Bone marrow (tissue), 2 donors: ENCODE measurements around the gene WLS.
"Not testable (repeated sequence)": the region's sequence is repeated elsewhere in the genome, so short reads cannot be mapped to it uniquely, and the experiment has no call there.

Source experiments
- DNase-seq, 2 donors: peaks; one replicate each; lab custom pipeline; 2025; lab: John Stamatoyannopoulos, UW

WLS gene

DNA sequence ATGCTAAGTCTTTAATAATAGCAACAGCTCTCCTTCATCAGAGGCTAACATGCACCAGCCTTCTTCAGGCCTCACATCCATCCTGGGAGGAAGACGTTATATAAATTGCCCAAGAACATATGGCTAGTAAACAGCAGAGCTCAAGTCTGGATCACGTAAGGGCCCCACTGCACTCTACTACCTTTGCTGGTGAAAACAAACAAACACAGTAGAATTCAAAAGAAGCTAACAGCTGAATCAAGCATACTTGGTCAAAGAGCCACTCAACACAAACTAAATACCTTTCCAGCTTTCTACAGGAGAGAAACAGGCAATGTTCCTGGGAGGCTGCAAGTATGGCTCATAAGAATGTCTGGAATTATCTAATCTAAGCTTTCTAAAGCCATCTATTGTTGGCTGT, 66.0 kb downstream of the WLS start:
- DNase-seq: no peak

GRCh38 chr1:68165665-68166064, 66.7 kb downstream of the WLS start:
- no peak for DNase-seq

GRCh38 chr1:68164918-68165317, 67.4 kb downstream of the WLS start:
- no peak for DNase-seq

DNA sequence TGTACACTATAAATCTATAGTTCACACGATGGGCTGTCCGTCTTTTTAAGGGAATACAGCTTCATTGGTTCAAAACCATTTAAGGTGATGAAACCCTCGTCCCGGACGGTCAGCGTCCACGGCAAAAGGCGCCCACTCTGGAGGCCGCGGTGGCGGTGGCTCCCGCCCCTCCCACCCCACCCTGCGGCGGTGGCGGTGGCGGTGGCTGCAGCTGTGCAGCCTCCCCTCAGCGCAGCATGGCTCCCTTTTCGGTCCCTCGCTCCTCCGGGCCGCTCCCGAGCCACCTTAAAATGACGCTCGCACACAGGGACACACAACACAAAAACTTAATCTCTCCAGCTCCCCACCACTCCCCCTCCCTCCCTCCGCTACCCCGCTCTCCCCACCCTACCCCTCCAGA, 69.1 kb downstream of the WLS start:
- DNase-seq: no peak

- no peak for DNase-seq
Observed at GRCh38 chr1:68162761-68163160, 69.6 kb downstream of the WLS start.

- DNase-seq: not testable (repeated sequence)
Observed at GRCh38 chr1:68161672-68162071, 70.7 kb downstream of the WLS start.

DNA sequence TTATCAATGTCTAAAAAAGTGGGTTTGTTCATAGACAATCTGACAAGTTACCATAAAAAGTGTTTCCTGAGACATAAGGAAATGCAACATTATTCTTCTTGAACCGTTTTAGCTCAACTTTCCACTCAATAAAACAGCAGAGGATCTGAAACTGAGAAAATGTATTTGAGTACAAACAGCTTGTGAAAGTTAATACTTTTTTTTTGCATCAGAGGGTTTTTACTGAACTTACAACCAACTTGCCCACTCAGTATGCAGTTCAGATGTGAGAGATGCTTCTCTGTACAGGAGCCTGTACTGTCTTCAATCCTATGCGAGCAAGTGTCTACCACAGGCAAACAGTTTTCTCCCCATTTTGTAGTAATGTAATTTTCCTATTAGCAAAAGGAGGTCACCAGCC, 71.4 kb downstream of the WLS start:
- DNase-seq: not testable (repeated sequence)

- DNase-seq: no peak
Observed at GRCh38 chr1:68160021-68160420, 72.3 kb downstream of the WLS start.

GRCh38 chr1:68158837-68159236, 73.5 kb downstream of the WLS start:
- no peak for DNase-seq

DNA sequence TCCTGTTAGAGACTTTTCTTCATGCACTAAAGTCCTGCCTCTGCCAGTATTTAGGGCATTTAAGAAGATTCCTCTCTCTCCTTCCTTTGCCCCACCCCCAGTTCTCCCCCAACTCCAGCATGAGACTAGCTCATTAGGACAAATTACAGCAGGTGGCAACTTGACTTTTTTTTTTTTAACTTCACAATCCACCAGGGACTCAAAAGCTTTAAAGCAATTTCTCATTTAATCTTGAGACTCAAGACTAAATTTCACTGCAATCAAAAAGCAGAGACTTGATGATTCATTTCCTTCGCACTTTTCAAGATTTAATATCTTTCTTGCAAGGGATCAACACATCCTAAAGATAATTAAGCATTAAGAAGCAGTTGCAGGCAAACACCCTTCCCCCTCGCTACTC, 74.9 kb downstream of the WLS start:
- DNase-seq: no peak

DNA sequence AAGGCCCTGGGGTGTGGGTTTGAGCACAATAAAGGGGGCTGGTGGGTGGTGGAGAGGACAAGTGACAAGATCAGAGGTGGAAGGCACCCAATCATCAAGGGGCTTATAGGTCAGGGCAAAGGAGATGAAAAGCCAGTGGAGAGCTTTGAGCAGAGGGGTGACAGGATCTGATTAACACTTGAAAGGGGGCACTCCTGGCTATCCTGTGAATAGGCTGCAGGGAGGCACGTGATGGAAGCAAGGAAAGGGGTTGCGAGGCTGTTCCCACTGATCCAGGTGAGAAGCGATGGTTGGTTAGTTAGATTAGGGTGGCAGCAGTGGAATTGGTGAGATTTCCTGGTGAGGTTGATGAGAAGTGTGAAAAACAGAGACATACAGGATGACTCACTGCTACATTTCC, 80.6 kb downstream of the WLS start:
- no peak for DNase-seq

DNA sequence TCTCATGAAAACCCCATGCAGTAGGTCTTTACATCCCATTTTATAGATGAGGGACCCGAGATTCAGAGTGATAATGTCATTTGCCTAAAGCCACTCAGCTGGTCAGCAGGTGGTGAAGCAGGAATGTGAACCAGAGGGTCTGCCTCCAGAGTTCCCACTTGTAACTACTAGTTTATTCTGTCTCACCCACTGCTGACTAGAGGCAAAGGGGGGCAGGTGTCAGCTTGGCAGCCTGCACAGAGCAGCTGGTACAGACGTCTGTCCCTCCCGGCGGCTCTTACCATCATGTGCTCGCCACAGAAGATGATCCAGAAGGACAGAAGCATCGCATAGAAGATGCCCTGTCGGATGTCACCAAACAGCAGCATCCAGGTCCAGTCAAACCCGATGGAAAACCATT, 82.4 kb downstream of the WLS start:
- no peak for DNase-seq

- DNase-seq: no peak
Observed at GRCh38 chr1:68149110-68149798, 83.1 kb downstream of the WLS start.

- no peak for DNase-seq
Observed at GRCh38 chr1:68148631-68149030, 83.7 kb downstream of the WLS start.

DNA sequence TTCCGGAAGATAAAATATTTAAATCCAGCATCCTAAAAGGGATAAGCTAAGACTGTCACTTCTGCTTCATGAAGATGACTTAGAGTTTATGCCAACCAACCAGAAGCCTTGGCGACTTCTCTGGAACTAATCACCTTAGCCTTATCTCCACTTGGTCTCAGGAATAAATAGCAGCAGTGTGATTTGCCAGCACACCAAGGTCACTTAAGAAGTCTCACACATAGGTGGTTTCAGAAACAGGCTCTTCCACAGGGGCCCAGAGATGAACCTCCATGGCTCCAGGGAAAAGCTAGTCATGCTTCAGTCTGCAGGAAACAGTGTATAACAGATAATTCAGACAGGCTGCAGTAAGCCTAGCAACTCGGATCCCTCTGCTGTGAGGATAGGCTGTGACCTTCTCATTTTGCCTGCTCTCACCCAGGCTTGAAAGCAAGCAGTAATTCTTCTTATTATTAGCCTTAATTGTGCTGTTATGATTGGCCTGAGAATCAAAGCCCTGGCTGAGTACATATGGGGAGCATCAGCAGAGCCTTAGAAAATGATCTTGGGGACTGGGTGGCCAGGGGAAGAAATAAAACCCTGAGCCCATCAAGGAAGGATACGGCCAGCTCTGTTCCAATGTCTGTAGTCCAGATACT, 84.7 kb downstream of the WLS start:
- no peak for DNase-seq

- no peak for DNase-seq
Observed at GRCh38 chr1:68145418-68146126, 86.8 kb downstream of the WLS start.

- DNase-seq: no peak
Observed at GRCh38 chr1:68144856-68145255, 87.5 kb downstream of the WLS start.

DNA sequence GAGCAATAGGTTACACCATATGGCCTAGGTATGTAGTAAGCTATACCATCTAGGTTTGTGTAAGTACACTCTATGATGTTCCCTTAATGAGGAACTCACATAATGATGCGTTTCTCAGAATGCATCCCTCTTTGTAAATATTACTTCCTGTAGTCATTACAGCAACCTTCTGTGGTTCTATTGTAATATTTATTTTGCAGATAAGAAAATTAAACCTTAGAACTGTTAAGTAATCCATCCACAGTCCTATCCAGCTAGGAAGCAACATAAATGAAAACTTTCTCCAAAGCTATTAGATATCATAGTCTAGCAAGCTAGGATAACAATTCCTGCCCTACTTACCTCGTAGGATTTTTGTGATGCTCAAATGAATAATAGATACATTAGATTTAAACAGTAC, 88.7 kb downstream of the WLS start:
- no peak for DNase-seq

GRCh38 chr1:68142461-68142860, 89.9 kb downstream of the WLS start:
- DNase-seq: no peak

DNA sequence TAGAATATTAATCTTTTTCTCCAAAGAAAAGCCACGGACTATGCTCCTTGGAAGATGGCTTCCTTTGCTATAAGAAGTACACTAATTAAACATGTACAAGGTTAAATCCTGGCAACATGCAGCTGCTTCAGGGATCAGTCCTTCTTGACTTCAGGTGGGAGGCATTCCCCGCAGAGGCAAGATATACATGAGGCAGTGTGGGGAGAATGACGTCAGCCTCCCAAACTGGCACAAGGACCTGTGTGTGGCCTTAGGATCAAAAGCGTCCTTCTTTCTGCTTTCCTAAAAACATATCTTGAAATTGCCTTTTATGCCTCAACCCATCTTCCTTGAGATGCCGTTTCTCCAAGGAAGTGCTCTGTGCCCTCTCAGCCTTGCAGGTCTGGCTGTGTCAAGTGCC, 90.3 kb downstream of the WLS start:
- no peak for DNase-seq

DNA sequence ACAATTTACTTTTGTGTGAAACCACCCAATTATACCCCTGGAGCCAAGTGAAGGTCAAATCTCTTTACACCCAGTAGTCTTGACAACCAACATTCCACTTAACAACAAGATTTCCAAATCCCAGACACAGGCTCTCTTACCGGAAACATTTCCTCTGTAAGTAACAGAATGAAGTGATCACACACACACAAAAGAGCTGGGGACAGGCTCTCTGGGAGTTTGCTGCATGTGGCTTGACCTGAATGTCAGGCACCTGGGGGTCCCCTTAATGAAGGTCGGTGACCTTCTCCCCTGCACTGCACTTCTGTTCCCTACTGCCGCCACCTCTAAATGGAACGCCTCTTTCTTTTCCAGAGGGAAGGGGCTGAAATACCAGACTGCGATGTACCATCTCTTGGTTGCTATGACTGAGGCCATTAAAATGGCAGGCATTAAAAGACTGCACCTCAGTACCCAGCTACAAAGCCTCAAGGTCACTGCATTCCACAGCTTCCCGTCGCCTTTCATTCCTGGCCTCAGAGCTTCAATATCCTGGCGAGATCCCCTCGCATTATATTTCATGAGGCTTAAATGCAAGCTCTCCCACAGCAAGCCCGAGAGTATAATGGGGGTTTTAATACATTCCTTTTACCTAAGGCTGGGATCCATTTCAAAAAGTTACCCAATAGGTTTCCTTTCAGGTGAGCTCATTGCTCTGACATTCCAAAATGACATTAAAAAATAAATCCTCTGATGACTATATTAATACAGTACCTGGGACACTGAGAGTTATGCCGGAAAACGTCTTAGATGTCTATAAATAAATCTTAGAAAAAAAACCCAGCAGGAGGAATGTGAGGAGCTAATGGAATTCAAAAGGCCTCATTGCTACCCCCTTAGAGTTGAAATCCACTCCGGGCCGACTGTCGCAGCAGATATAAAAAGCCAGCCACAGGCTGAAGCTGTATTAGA, 91.0 kb downstream of the WLS start:
- DNase-seq: no peak

GRCh38 chr1:68140536-68140935, 91.8 kb downstream of the WLS start:
- no peak for DNase-seq
